GM23338 (cell line): ENCODE results near the gene PTPRS. TPM values are rescaled to one million over a fixed set of nuclear protein-coding genes. Genes with fewer than 3 reads are reported as not detected.

ENCODE experiments used
- ATAC-seq: fragments of 200-7000 bp; cut with Tn5 transposase; 3 replicates; pipeline ENCODE4 v1.9.1; 2020
- DNase-seq: peaks from one replicate; pipeline ENCODE4 v3.0.0-alpha.2; 2015; ENCODE audit warnings: low spot score
- H2AFZ ChIP-seq: fragments of 200-600 bp; sonication (generic); 2 replicates; pipeline ENCODE4 v1.8.0; 2016; ENCODE audit warnings: antibody characterized with exemption, mild to moderate bottlenecking, moderate library complexity
- H3F3A ChIP-seq: fragments of 200-600 bp; sonication (generic); replicated peaks from 2 replicates; pipeline ENCODE4 v1.8.0; 2017; ENCODE audit warnings: antibody characterized with exemption, mixed run types, low read depth
- H3K27ac ChIP-seq: fragments of 200-600 bp; sonication (generic); 2 replicates; pipeline ENCODE4 v1.6.1; 2016; ENCODE audit warnings: low read depth
- H3K27me3 ChIP-seq: fragments of 200-600 bp; sonication (generic); 2 replicates; pipeline ENCODE4 v1.8.0; 2016; ENCODE audit warnings: mild to moderate bottlenecking, mixed run types, moderate library complexity; ENCODE audit not compliant: insufficient read depth
- H3K36me3 ChIP-seq: fragments of 200-600 bp; sonication (generic); 2 replicates; pipeline ENCODE4 v1.8.0; 2016; ENCODE audit warnings: mild to moderate bottlenecking; ENCODE audit not compliant: insufficient read depth
- H3K4me1 ChIP-seq: fragments of 200-600 bp; sonication (generic); 2 replicates; pipeline ENCODE4 v1.8.0; 2016; ENCODE audit warnings: mild to moderate bottlenecking, moderate library complexity; ENCODE audit not compliant: insufficient read depth
- H3K4me2 ChIP-seq: fragments of 200-600 bp; sonication (generic); 2 replicates; pipeline ENCODE4 v1.7.1; 2017; ENCODE audit warnings: mixed run types
- H3K4me3 ChIP-seq: fragments of 200-600 bp; sonication (generic); 2 replicates; pipeline ENCODE4 v1.6.1; 2016; ENCODE audit warnings: mixed run types
- H3K79me2 ChIP-seq: fragments of 200-600 bp; sonication (generic); replicated peaks from 2 replicates; pipeline ENCODE4 v1.8.0; 2017; ENCODE audit warnings: mild to moderate bottlenecking; ENCODE audit not compliant: insufficient read depth
- H3K9me2 ChIP-seq: fragments of 200-600 bp; sonication (generic); 2 replicates; pipeline ENCODE4 v1.8.0; 2017; ENCODE audit not compliant: insufficient read depth
- H4K20me1 ChIP-seq: fragments of 200-600 bp; sonication (generic); replicated peaks from 2 replicates; pipeline ENCODE4 v1.8.0; 2017; ENCODE audit warnings: mild to moderate bottlenecking; ENCODE audit not compliant: insufficient read depth
- H3K27ac Mint-ChIP-seq: 2 replicates; pipeline ENCODE4 v1.8.0; 2020; ENCODE audit warnings: inconsistent platforms, mild to moderate bottlenecking, moderate library complexity, mixed read lengths
- H3K27me3 Mint-ChIP-seq: 3 replicates; pipeline ENCODE4 v1.8.0; 2022; ENCODE audit warnings: low read depth, mild to moderate bottlenecking, moderate library complexity, mixed read lengths, inconsistent platforms; ENCODE audit not compliant: insufficient read depth, poor library complexity
- H3K36me3 Mint-ChIP-seq: 3 replicates; pipeline ENCODE4 v1.8.0; 2021; ENCODE audit warnings: low read depth, mild to moderate bottlenecking, inconsistent platforms, moderate library complexity, mixed read lengths
- H3K4me1 Mint-ChIP-seq: 3 replicates; pipeline ENCODE4 v1.8.0; 2020; ENCODE audit warnings: mild to moderate bottlenecking, inconsistent platforms, mixed read lengths
- H3K4me3 Mint-ChIP-seq: 3 replicates; pipeline ENCODE4 v1.8.0; 2021; ENCODE audit warnings: moderate library complexity, mild to moderate bottlenecking, inconsistent platforms, mixed read lengths
- H3K9me3 Mint-ChIP-seq: 3 replicates; pipeline ENCODE4 v1.8.0; 2020; ENCODE audit warnings: moderate library complexity, mild to moderate bottlenecking, inconsistent platforms, mixed read lengths
- CREB1 ChIP-seq: fragments of 250-450 bp; sonication (Bioruptor Pico); IDR thresholded peaks from 2 replicates; pipeline ENCODE4 v1.5.0; 2020; ENCODE audit warnings: low read depth, mild to moderate bottlenecking, moderate library complexity
- ETS1 ChIP-seq: IDR thresholded peaks from 2 replicates; pipeline ENCODE4 v1.6.1; 2016; ENCODE audit warnings: antibody characterized with exemption
- EZH2 ChIP-seq: fragments of 200-600 bp; sonication (generic); IDR thresholded peaks from one replicate; pipeline ENCODE4 v1.8.0; 2017; ENCODE audit warnings: antibody characterized with exemption, mild to moderate bottlenecking, low read depth; ENCODE audit not compliant: unreplicated experiment
- JUNB ChIP-seq: IDR thresholded peaks from one replicate; pipeline ENCODE4 v1.6.1; 2016; ENCODE audit warnings: antibody characterized with exemption; ENCODE audit not compliant: unreplicated experiment
- POLR2AphosphoS5 ChIP-seq: IDR thresholded peaks from 2 replicates; pipeline ENCODE4 v1.6.1; 2016; ENCODE audit warnings: antibody characterized with exemption, low read depth
- ZNF331 ChIP-seq: fragments of 250-450 bp; sonication (Bioruptor Pico); IDR thresholded peaks from 2 replicates; pipeline ENCODE4 v1.5.0; 2020; ENCODE audit warnings: low read depth, mild to moderate bottlenecking, moderate library complexity
- polyA plus RNA-seq: library from polyadenylated mRNA; unstranded; fragments of >200 nt; fragmentation: Nextera tagmentation; extraction: Ambion mirVana; gene quantifications from 2 replicates; pipeline ENCODE4 v1.2.1, GENCODE V29; 2016
- total RNA-seq: library from RNA; depleted of rRNA; stranded (reverse); fragments of >200 nt; shearing (Covaris generic); gene quantifications from 2 replicates; pipeline ENCODE4 v1.2.3, GENCODE V29; 2014
- TF ChIP-seq, protein P1 (sequence below): fragments of 250-450 bp; sonication (Bioruptor Pico); IDR thresholded peaks from 2 replicates; pipeline ENCODE4 v1.5.0; 2020; ENCODE audit warnings: mild to moderate bottlenecking, moderate library complexity

Gene PTPRS
- total and polyA plus RNA-seq, 2 experiments from 2014 or later = 20.7 to 290 TPM

- TF ChIP-seq, protein P1, sequence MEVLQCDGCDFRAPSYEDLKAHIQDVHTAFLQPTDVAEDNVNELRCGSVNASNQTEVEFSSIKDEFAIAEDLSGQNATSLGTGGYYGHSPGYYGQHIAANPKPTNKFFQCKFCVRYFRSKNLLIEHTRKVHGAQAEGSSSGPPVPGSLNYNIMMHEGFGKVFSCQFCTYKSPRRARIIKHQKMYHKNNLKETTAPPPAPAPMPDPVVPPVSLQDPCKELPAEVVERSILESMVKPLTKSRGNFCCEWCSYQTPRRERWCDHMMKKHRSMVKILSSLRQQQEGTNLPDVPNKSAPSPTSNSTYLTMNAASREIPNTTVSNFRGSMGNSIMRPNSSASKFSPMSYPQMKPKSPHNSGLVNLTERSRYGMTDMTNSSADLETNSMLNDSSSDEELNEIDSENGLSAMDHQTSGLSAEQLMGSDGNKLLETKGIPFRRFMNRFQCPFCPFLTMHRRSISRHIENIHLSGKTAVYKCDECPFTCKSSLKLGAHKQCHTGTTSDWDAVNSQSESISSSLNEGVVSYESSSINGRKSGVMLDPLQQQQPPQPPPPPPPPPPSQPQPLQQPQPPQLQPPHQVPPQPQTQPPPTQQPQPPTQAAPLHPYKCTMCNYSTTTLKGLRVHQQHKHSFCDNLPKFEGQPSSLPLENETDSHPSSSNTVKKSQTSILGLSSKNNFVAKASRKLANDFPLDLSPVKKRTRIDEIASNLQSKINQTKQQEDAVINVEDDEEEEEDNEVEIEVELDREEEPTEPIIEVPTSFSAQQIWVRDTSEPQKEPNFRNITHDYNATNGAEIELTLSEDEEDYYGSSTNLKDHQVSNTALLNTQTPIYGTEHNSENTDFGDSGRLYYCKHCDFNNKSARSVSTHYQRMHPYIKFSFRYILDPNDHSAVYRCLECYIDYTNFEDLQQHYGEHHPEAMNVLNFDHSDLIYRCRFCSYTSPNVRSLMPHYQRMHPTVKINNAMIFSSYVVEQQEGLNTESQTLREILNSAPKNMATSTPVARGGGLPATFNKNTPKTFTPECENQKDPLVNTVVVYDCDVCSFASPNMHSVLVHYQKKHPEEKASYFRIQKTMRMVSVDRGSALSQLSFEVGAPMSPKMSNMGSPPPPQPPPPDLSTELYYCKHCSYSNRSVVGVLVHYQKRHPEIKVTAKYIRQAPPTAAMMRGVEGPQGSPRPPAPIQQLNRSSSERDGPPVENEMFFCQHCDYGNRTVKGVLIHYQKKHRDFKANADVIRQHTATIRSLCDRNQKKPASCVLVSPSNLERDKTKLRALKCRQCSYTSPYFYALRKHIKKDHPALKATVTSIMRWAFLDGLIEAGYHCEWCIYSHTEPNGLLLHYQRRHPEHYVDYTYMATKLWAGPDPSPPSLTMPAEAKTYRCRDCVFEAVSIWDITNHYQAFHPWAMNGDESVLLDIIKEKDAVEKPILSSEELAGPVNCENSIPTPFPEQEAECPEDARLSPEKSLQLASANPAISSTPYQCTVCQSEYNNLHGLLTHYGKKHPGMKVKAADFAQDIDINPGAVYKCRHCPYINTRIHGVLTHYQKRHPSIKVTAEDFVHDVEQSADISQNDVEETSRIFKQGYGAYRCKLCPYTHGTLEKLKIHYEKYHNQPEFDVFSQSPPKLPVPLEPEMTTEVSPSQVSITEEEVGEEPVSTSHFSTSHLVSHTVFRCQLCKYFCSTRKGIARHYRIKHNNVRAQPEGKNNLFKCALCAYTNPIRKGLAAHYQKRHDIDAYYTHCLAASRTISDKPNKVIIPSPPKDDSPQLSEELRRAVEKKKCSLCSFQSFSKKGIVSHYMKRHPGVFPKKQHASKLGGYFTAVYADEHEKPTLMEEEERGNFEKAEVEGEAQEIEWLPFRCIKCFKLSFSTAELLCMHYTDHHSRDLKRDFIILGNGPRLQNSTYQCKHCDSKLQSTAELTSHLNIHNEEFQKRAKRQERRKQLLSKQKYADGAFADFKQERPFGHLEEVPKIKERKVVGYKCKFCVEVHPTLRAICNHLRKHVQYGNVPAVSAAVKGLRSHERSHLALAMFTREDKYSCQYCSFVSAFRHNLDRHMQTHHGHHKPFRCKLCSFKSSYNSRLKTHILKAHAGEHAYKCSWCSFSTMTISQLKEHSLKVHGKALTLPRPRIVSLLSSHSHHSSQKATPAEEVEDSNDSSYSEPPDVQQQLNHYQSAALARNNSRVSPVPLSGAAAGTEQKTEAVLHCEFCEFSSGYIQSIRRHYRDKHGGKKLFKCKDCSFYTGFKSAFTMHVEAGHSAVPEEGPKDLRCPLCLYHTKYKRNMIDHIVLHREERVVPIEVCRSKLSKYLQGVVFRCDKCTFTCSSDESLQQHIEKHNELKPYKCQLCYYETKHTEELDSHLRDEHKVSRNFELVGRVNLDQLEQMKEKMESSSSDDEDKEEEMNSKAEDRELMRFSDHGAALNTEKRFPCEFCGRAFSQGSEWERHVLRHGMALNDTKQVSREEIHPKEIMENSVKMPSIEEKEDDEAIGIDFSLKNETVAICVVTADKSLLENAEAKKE (CRISPR knock-in tag) = no peak
- no peak for TF ChIP-seq ZNF331 (CRISPR knock-in tag)
- no peak for TF ChIP-seq JUNB
These were observed 25.7 kb downstream of the PTPRS start (continued) for GRCh38 chr19:5314907-5315298.

GRCh38 chr19:5314012-5314906 lies 26.4 kb downstream of the PTPRS start:
- Histone ChIP-seq H3K4me2 (no peak overlapping the region), H3K4me1 (no peaks in the 10 kb centered on the region; the same call in 1 of the 2 replicates), H2AFZ (no peak overlapping the region), H3K4me3 (no peak overlapping the region), H3K36me3 (no peaks in the 10 kb centered on the region), H4K20me1 (peaks cover 33% of the 10 kb centered on the region), H3K27ac (no peak overlapping the region), H3K9me2 (no peaks in the 10 kb centered on the region), H3K79me2 (peaks cover 74% of the 10 kb centered on the region), H3F3A (no peaks in the 10 kb centered on the region), H3K27me3 (no peaks in the 10 kb centered on the region)
- DNase-seq = no peak
- Mint-ChIP-seq H3K27me3 (peaks cover 4% of the 10 kb centered on the region), H3K9me3 (peaks cover 2% of the 10 kb centered on the region; the same call in 2 of the 3 replicates), H3K4me1 (peaks cover 4% of the 10 kb centered on the region; the same call in 2 of the 3 replicates), H3K27ac (no peak overlapping the region), H3K36me3 (peaks cover 16% of the 10 kb centered on the region), H3K4me3 (no peak overlapping the region)
- no peak for ATAC-seq
- TF ChIP-seq CREB1 (no peak), ZNF331 (CRISPR knock-in tag) (no peak), POLR2AphosphoS5 (no peak), ETS1 (no peak), EZH2 (no peak)
- TF ChIP-seq, protein P1 (CRISPR knock-in tag) = no peak
